ENCODE results near the gene CASP3.
"Not testable (repeated sequence)": the region's sequence is repeated elsewhere in the genome, so short reads cannot be mapped to it uniquely, and the experiment has no call there.

Gene CASP3

GRCh38 chr4:184596617-184597185, 52.5 kb downstream of the CASP3 start:
- no peak for DNase-seq (ENCODE audit: low read depth in 2 of 2)

GRCh38 chr4:184596044-184596616, 53.1 kb downstream of the CASP3 start:
- DNase-seq (ENCODE audit: low read depth in 2 of 2), result no peak

- no peak for DNase-seq (ENCODE audit: low read depth in 2 of 2)
These were observed 53.8 kb downstream of the CASP3 start for GRCh38 chr4:184595430-184595829.

GRCh38 chr4:184593461-184593860, 55.8 kb downstream of the CASP3 start:
- no peak for DNase-seq (ENCODE audit: low read depth in 2 of 2)

- DNase-seq (ENCODE audit: low read depth in 2 of 2), result not testable (repeated sequence)
These were observed 57.4 kb downstream of the CASP3 start for GRCh38 chr4:184591747-184592270.

GRCh38 chr4:184591070-184591677, 58.1 kb downstream of the CASP3 start:
- no peak for DNase-seq (ENCODE audit: low read depth in 2 of 2)

GRCh38 chr4:184590196-184590595, 59.1 kb downstream of the CASP3 start:
- no peak for DNase-seq (ENCODE audit: low read depth in 2 of 2)

GRCh38 chr4:184588893-184589292, 60.4 kb downstream of the CASP3 start:
- no peak for DNase-seq (ENCODE audit: low read depth in 2 of 2)

GRCh38 chr4:184587701-184588100, 61.5 kb downstream of the CASP3 start:
- DNase-seq (ENCODE audit: low read depth in 2 of 2), result no peak

GRCh38 chr4:184587221-184587620, 62.0 kb downstream of the CASP3 start:
- DNase-seq (ENCODE audit: low read depth in 2 of 2), result no peak

- no peak for DNase-seq (ENCODE audit: low read depth in 2 of 2)
These were observed 65.3 kb downstream of the CASP3 start for GRCh38 chr4:184583738-184584502.
